ENCODE measurements around the gene MAPK8.

GRCh38 chr10:48469516-48470020 lies 163.1 kb downstream of the MAPK8 start:
- TF ChIP-seq CTCF (conservative IDR thresholded peaks at IDR 0.05; ENCODE audit: low read length) (no peak), EZH2phosphoT487 (IDR thresholded peaks at IDR 0.05; ENCODE audit: borderline replicate concordance, low read depth, low read length) (no peak)

All from OCI-LY7 (cell line).